Esophagus squamous epithelium (tissue), 5 donors: ENCODE results near the gene KISS1. TPM values are rescaled to one million over a fixed set of nuclear protein-coding genes. Genes with fewer than 3 reads are reported as not detected.

Experiments
- DNase-seq: peaks from one replicate; lab custom pipeline; 2025; lab: John Stamatoyannopoulos, UW
- H3K27ac ChIP-seq, 4 donors: fragments of 200-600 bp; sonication (generic); one replicate each; pipeline ENCODE4 v1.5.1; 2016 to 2019; ENCODE audit warnings: mild to moderate bottlenecking in 1 of 4
- H3K27me3 ChIP-seq, 4 donors: fragments of 200-600 bp; sonication (generic); 1 replicate in 3 of 4; 2 replicates in 1 of 4; pipeline versions ENCODE4 v1.5.1 to v1.6.0; 2017 to 2021; ENCODE audit warnings: antibody characterized with exemption in 1 of 4
- H3K36me3 ChIP-seq, 3 donors: fragments of 200-600 bp; sonication (generic); one replicate each; pipeline ENCODE4 v1.5.1; 2016 to 2019
- H3K4me1 ChIP-seq, 3 donors: fragments of 200-600 bp; sonication (generic); one replicate each; pipeline ENCODE4 v1.5.1; 2017 to 2019
- H3K4me3 ChIP-seq, 4 donors: fragments of 200-600 bp; sonication (generic); 1 replicate in 3 of 4; 2 replicates in 1 of 4; pipeline ENCODE4 v1.5.1; 2016 to 2019; ENCODE audit warnings: mild to moderate bottlenecking in 2 of 4, moderate library complexity in 1 of 4
- H3K9me3 ChIP-seq, 3 donors: fragments of 200-600 bp; sonication (generic); one replicate each; pipeline ENCODE4 v1.5.1; 2016 to 2019
- POLR2A ChIP-seq, 4 donors: fragments of 450-650 bp; IDR thresholded peaks; one replicate each; pipeline ENCODE4 v1.6.1; 2017; ENCODE audit warnings: antibody characterized with exemption in 4 of 4, mild to moderate bottlenecking in 4 of 4, moderate library complexity in 3 of 4
- WGBS, 2 donors: methylation state at CpG; one replicate each; pipeline ENCODE4 v1.1.5; 2018; 5-methylcytosine and 5-hydroxymethylcytosine counted together
- intact Hi-C: fragments of 100-400 bp; cut with DNase I; formaldehyde crosslinking; loops from one replicate; pipeline ENCODE4 v1.15.0; 2022
- total RNA-seq, 4 donors: library from RNA; depleted of rRNA; stranded (reverse); fragments of >200 nt; gene quantifications; one replicate each; pipeline ENCODE4 v1.1.0, GENCODE V29; 2016
- TF ChIP-seq, protein P1 (sequence below), 6 experiments: fragments of 450-650 bp in 4 of 6; fragments of 200-600 bp in 2 of 6; sonication (generic) in 2 of 6; IDR thresholded peaks; one replicate each; pipeline ENCODE4 v1.5.1; 2016 to 2019; ENCODE audit warnings: antibody characterized with exemption in 6 of 6, mild to moderate bottlenecking in 4 of 6, moderate library complexity in 4 of 6
- donor health status: DM: yes; HTN: yes; CAD: no.

KISS1 gene
- total RNA-seq, 4 donors from 2014 or later: not detected

- Histone ChIP-seq H3K9me3 (no peaks in the 10 kb centered on the region), H3K27ac (no peak overlapping the region), H3K36me3 (no peaks in the 10 kb centered on the region), H3K4me1 (peaks cover 0 to 10% (median 0%) of the 10 kb centered on the region in 3 donors), H3K4me3 (no peak overlapping the region), H3K27me3 (peaks cover 0 to 82% (median 0%) of the 10 kb centered on the region in 4 donors)
- intact Hi-C loops: no loop called here
- TF ChIP-seq, protein P1, sequence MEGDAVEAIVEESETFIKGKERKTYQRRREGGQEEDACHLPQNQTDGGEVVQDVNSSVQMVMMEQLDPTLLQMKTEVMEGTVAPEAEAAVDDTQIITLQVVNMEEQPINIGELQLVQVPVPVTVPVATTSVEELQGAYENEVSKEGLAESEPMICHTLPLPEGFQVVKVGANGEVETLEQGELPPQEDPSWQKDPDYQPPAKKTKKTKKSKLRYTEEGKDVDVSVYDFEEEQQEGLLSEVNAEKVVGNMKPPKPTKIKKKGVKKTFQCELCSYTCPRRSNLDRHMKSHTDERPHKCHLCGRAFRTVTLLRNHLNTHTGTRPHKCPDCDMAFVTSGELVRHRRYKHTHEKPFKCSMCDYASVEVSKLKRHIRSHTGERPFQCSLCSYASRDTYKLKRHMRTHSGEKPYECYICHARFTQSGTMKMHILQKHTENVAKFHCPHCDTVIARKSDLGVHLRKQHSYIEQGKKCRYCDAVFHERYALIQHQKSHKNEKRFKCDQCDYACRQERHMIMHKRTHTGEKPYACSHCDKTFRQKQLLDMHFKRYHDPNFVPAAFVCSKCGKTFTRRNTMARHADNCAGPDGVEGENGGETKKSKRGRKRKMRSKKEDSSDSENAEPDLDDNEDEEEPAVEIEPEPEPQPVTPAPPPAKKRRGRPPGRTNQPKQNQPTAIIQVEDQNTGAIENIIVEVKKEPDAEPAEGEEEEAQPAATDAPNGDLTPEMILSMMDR (IDR thresholded peaks at IDR 0.05): peak in 1 of 6 experiments; percentile 30
- TF ChIP-seq POLR2A (IDR thresholded peaks at IDR 0.05): no peak
- 46 to 56% methylated on average over 5 to 8 of the region's 18 CpGs for WGBS, 2 donors
- no peak for DNase-seq
Observed at GRCh38 chr1:204198348-204199340, 2.4 kb upstream of the KISS1 start.

- intact Hi-C loops: no loop called here
- Histone ChIP-seq H3K27me3 (peaks cover 0 to 79% (median 0%) of the 10 kb centered on the region in 4 donors), H3K9me3 (no peaks in the 10 kb centered on the region), H3K36me3 (no peaks in the 10 kb centered on the region), H3K4me1 (peaks cover 0 to 10% (median 0%) of the 10 kb centered on the region in 3 donors), H3K27ac (no peak overlapping the region), H3K4me3 (no peak overlapping the region)
- TF ChIP-seq POLR2A (IDR thresholded peaks at IDR 0.05): no peak
- TF ChIP-seq, protein P1 (IDR thresholded peaks at IDR 0.05): no peak
- no peak for DNase-seq
- 63 to 65% methylated on average over 4 to 5 of the region's 5 CpGs for WGBS, 2 donors
Observed at GRCh38 chr1:204197068-204197467, 777 bp upstream of the KISS1 start.

DNA sequence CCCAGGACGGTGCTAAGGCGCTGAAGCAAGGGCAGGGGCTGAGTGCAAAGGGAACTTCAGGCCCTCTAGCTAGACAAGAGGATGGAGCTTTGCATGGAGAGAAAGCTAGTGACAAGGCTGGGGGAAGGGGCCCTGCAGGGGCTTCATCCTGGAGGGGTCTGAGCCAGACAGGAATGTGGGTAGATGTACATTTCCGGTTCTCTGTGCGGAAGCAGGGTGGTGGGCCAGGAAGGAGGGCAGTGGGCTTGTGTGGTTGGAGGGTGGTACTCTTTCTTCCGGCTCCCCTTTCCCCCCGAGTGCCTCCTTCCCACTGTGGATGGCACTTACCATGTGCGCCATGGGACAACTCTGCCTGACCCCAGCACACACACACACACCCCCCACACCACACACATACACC, 1.5 kb downstream of the KISS1 start:
- no peaks in the 10 kb centered on the region for H3K36me3 ChIP-seq
- intact Hi-C loops: no loop called here
- H3K4me3 ChIP-seq: no peak overlapping the region
- H3K27me3 ChIP-seq: peaks cover 0 to 83% (median 0%) of the 10 kb centered on the region in 4 donors
- 70 to 73% methylated on average over 7 of the region's 7 CpGs for WGBS, 2 donors
- no peak for DNase-seq
- H3K4me1 ChIP-seq: peaks cover 6 to 32% (median 8%) of the 10 kb centered on the region in 3 donors
- H3K9me3 ChIP-seq: no peaks in the 10 kb centered on the region
- H3K27ac ChIP-seq: no peak overlapping the region
- TF ChIP-seq, protein P1 (IDR thresholded peaks at IDR 0.05): no peak
- no peak for TF ChIP-seq POLR2A (IDR thresholded peaks at IDR 0.05)

- H3K36me3 ChIP-seq: no peaks in the 10 kb centered on the region
- peaks cover 0 to 86% (median 0%) of the 10 kb centered on the region in 4 donors for H3K27me3 ChIP-seq
- no peak overlapping the region for H3K4me3 ChIP-seq
- TF ChIP-seq POLR2A (IDR thresholded peaks at IDR 0.05): no peak
- TF ChIP-seq, protein P1 (IDR thresholded peaks at IDR 0.05): no peak
- no peak overlapping the region for H3K27ac ChIP-seq
- intact Hi-C loops: no loop called here
- peaks cover 6 to 34% (median 8%) of the 10 kb centered on the region in 3 donors for H3K4me1 ChIP-seq
- WGBS, 2 donors: 34 to 52% methylated on average over 2 of the region's 2 CpGs
- H3K9me3 ChIP-seq: no peaks in the 10 kb centered on the region
- DNase-seq: no peak
Observed at GRCh38 chr1:204194080-204194479, 2.2 kb downstream of the KISS1 start.
